ENCODE data around the gene SIGLEC8. TPM values are rescaled to one million over a fixed set of nuclear protein-coding genes. Genes with fewer than 3 reads are reported as not detected.
A peak's percentile ranks its signal among the peaks of the same experiment; 100 is the strongest.
"Not testable (repeated sequence)": the region's sequence is repeated elsewhere in the genome, so short reads cannot be mapped to it uniquely, and the experiment has no call there.

Gene SIGLEC8
- total RNA-seq, 1 donor from 2014 or later: 0.52 TPM

- Histone ChIP-seq H3K27ac (ENCODE audit: low read depth, low read length) (no peak overlapping the region), H3K27me3 (ENCODE audit: control insufficient read depth in 3 of 3, insufficient read depth in 3 of 3, low read length in 3 of 3) (no peaks in the 10 kb centered on the region), H3K36me3 (ENCODE audit: control insufficient read depth in 3 of 3, insufficient read depth in 3 of 3, low read length in 3 of 3) (no peaks in the 10 kb centered on the region), H3K9me3 (ENCODE audit: control insufficient read depth in 3 of 3, low read length in 3 of 3) (peaks cover 0 to 2% (median 0%) of the 10 kb centered on the region in 3 donors), H3K4me3 (ENCODE audit: low read length in 3 of 3) (no peak overlapping the region), H3K9ac (ENCODE audit: low read depth in 1 of 3, low read length in 3 of 3) (no peak overlapping the region), H3K4me1 (ENCODE audit: control insufficient read depth in 3 of 3, insufficient read depth in 3 of 3, low read length in 3 of 3) (no peaks in the 10 kb centered on the region)
These were observed 9.7 kb downstream of the SIGLEC8 start for GRCh38 chr19:51448411-51449016.

GRCh38 chr19:51448011-51448410 lies 10.2 kb downstream of the SIGLEC8 start:
- no peak overlapping the region for H3K27ac ChIP-seq (ENCODE audit: low read depth, low read length)
- H3K9me3 ChIP-seq (ENCODE audit: control insufficient read depth in 3 of 3, low read length in 3 of 3): peaks cover 0 to 2% (median 0%) of the 10 kb centered on the region in 3 donors
- H3K4me1 ChIP-seq (ENCODE audit: control insufficient read depth in 3 of 3, insufficient read depth in 3 of 3, low read length in 3 of 3): no peaks in the 10 kb centered on the region
- H3K27me3 ChIP-seq (ENCODE audit: control insufficient read depth in 3 of 3, insufficient read depth in 3 of 3, low read length in 3 of 3): no peaks in the 10 kb centered on the region
- no peak overlapping the region for H3K4me3 ChIP-seq (ENCODE audit: low read length in 3 of 3)
- no peak overlapping the region for H3K9ac ChIP-seq (ENCODE audit: low read depth in 1 of 3, low read length in 3 of 3)
- no peaks in the 10 kb centered on the region for H3K36me3 ChIP-seq (ENCODE audit: control insufficient read depth in 3 of 3, insufficient read depth in 3 of 3, low read length in 3 of 3)

DNA sequence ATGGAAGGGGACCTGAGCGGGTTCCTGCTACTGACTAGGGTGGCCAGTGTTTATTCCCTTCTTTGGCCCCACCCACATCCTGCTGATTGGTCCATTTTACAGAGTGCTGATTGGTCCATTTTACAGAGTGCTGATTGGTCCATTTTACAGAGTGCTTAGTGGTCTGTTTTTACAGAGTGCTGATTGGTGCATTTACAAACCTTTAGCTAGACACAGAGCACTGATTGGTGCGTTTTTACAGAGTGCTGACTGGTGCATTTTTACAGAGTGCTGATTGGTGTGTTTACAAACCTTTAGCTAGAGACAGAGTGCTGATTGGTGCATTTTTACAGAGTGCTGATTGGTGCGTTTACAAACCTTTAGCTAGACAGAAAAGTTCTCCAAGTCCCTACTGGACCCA lies 10.7 kb downstream of the SIGLEC8 start:
- not testable (repeated sequence) for H3K4me1 ChIP-seq (ENCODE audit: control insufficient read depth in 3 of 3, insufficient read depth in 3 of 3, low read length in 3 of 3); H3K36me3 ChIP-seq (ENCODE audit: control insufficient read depth in 3 of 3, insufficient read depth in 3 of 3, low read length in 3 of 3); H3K9me3 ChIP-seq (ENCODE audit: control insufficient read depth in 3 of 3, low read length in 3 of 3); H3K27me3 ChIP-seq (ENCODE audit: control insufficient read depth in 3 of 3, insufficient read depth in 3 of 3, low read length in 3 of 3); H3K27ac ChIP-seq (ENCODE audit: low read depth, low read length); H3K4me3 ChIP-seq (ENCODE audit: low read length in 3 of 3); H3K9ac ChIP-seq (ENCODE audit: low read depth in 1 of 3, low read length in 3 of 3)

DNA sequence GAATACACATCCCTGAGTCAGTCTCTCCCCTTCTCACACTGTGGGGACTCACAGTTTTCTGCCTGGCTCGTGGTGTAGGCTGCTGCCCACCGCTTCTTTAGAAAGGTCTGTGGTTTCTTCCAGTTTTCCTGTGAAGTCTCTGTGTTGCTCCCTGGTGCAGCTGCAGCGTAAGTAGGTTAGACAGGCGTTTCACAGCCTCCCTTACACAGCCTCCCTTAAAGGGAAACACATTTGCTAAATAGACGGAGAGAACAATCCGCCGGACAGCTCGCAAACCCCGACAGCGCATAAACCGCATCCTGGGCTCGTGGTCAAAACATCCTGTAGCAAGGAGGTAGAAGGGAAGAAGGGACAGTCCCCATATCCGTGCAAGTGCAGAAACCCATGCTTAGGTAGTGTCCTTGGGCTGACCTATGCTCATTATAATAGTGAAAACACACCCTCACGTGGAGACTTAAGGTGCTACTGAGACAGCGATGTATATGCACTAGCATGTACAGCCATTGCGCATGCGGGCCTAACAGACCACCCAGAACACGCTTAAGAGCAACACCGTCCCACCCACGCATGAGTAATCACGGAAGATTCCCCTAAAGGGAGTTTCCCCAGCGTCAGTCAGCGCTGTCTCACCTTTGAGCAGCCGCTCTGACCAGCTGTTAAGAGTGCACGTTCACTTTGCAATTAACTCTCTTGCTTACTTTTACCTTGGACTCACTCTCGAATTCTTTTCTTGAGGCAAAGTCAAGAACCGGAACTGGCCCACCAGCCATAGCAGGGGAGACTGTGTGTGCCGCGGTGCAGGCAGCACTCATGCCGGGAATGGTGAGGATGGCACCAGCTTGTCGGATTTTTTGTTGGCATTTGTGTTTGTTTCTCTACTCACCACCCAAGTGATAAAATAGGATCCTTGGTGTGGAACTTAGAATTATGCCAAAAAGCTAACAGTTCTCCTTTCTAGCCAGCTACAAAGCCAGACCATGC lies 16.6 kb downstream of the SIGLEC8 start:
- H3K36me3 ChIP-seq (ENCODE audit: control insufficient read depth in 3 of 3, insufficient read depth in 3 of 3, low read length in 3 of 3): no peaks in the 10 kb centered on the region
- H3K9me3 ChIP-seq (ENCODE audit: control insufficient read depth in 3 of 3, low read length in 3 of 3): no peaks in the 10 kb centered on the region
- H3K9ac ChIP-seq (ENCODE audit: low read depth in 1 of 3, low read length in 3 of 3): no peak overlapping the region
- H3K4me1 ChIP-seq (ENCODE audit: control insufficient read depth in 3 of 3, insufficient read depth in 3 of 3, low read length in 3 of 3): no peaks in the 10 kb centered on the region
- H3K4me3 ChIP-seq (ENCODE audit: low read length in 3 of 3): no peak overlapping the region
- no peak overlapping the region for H3K27ac ChIP-seq (ENCODE audit: low read depth, low read length)
- peaks cover 0 to 23% (median 3%) of the 10 kb centered on the region in 3 donors for H3K27me3 ChIP-seq (ENCODE audit: control insufficient read depth in 3 of 3, insufficient read depth in 3 of 3, low read length in 3 of 3)

GRCh38 chr19:51440846-51441409 lies 17.3 kb downstream of the SIGLEC8 start:
- peak overlapping the region in 1 of 3 donors; percentile 7 for H3K4me3 ChIP-seq (ENCODE audit: low read length in 3 of 3)
- no peak overlapping the region for H3K9ac ChIP-seq (ENCODE audit: low read depth in 1 of 3, low read length in 3 of 3)
- H3K27me3 ChIP-seq (ENCODE audit: control insufficient read depth in 3 of 3, insufficient read depth in 3 of 3, low read length in 3 of 3): peaks cover 0 to 23% (median 3%) of the 10 kb centered on the region in 3 donors
- no peak overlapping the region for H3K27ac ChIP-seq (ENCODE audit: low read depth, low read length)
- H3K36me3 ChIP-seq (ENCODE audit: control insufficient read depth in 3 of 3, insufficient read depth in 3 of 3, low read length in 3 of 3): no peaks in the 10 kb centered on the region
- no peaks in the 10 kb centered on the region for H3K4me1 ChIP-seq (ENCODE audit: control insufficient read depth in 3 of 3, insufficient read depth in 3 of 3, low read length in 3 of 3)
- H3K9me3 ChIP-seq (ENCODE audit: control insufficient read depth in 3 of 3, low read length in 3 of 3): no peaks in the 10 kb centered on the region

GRCh38 chr19:51440052-51440451 lies 18.2 kb downstream of the SIGLEC8 start:
- no peak overlapping the region for H3K27ac ChIP-seq (ENCODE audit: low read depth, low read length)
- no peaks in the 10 kb centered on the region for H3K4me1 ChIP-seq (ENCODE audit: control insufficient read depth in 3 of 3, insufficient read depth in 3 of 3, low read length in 3 of 3)
- H3K36me3 ChIP-seq (ENCODE audit: control insufficient read depth in 3 of 3, insufficient read depth in 3 of 3, low read length in 3 of 3): no peaks in the 10 kb centered on the region
- H3K4me3 ChIP-seq (ENCODE audit: low read length in 3 of 3): no peak overlapping the region
- no peaks in the 10 kb centered on the region for H3K9me3 ChIP-seq (ENCODE audit: control insufficient read depth in 3 of 3, low read length in 3 of 3)
- H3K9ac ChIP-seq (ENCODE audit: low read depth in 1 of 3, low read length in 3 of 3): no peak overlapping the region
- H3K27me3 ChIP-seq (ENCODE audit: control insufficient read depth in 3 of 3, insufficient read depth in 3 of 3, low read length in 3 of 3): peaks cover 0 to 23% (median 3%) of the 10 kb centered on the region in 3 donors

GRCh38 chr19:51439021-51439465 lies 19.2 kb downstream of the SIGLEC8 start:
- Histone ChIP-seq H3K36me3 (ENCODE audit: control insufficient read depth in 3 of 3, insufficient read depth in 3 of 3, low read length in 3 of 3) (no peaks in the 10 kb centered on the region), H3K27ac (ENCODE audit: low read depth, low read length) (no peak overlapping the region), H3K9me3 (ENCODE audit: control insufficient read depth in 3 of 3, low read length in 3 of 3) (no peaks in the 10 kb centered on the region), H3K27me3 (ENCODE audit: control insufficient read depth in 3 of 3, insufficient read depth in 3 of 3, low read length in 3 of 3) (peaks cover 0 to 23% (median 3%) of the 10 kb centered on the region in 3 donors), H3K9ac (ENCODE audit: low read depth in 1 of 3, low read length in 3 of 3) (no peak overlapping the region), H3K4me3 (ENCODE audit: low read length in 3 of 3) (no peak overlapping the region), H3K4me1 (ENCODE audit: control insufficient read depth in 3 of 3, insufficient read depth in 3 of 3, low read length in 3 of 3) (no peaks in the 10 kb centered on the region)

DNA sequence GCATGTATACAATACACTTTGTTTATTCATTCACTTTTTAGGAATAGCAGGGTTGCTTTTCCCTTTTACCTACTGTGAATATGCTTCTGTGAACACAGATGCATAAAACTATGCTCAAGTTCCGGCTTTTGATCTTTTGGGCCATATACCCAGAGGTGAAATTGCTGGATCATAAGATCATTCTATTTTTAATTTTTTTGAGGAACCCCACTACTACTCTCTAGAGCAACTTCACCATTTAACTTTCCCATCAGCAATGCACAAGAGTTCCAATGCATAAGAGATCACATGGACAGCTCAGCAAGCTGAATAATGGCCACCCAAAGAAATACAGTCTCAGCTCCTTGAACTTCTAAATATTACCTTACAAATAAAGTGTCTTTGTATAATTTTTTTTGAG lies 23.8 kb downstream of the SIGLEC8 start:
- H3K4me3 ChIP-seq (ENCODE audit: low read length in 3 of 3): no peak overlapping the region
- no peaks in the 10 kb centered on the region for H3K4me1 ChIP-seq (ENCODE audit: control insufficient read depth in 3 of 3, insufficient read depth in 3 of 3, low read length in 3 of 3)
- no peak overlapping the region for H3K27ac ChIP-seq (ENCODE audit: low read depth, low read length)
- H3K27me3 ChIP-seq (ENCODE audit: control insufficient read depth in 3 of 3, insufficient read depth in 3 of 3, low read length in 3 of 3): peaks cover 0 to 8% (median 0%) of the 10 kb centered on the region in 3 donors
- H3K36me3 ChIP-seq (ENCODE audit: control insufficient read depth in 3 of 3, insufficient read depth in 3 of 3, low read length in 3 of 3): no peaks in the 10 kb centered on the region
- no peaks in the 10 kb centered on the region for H3K9me3 ChIP-seq (ENCODE audit: control insufficient read depth in 3 of 3, low read length in 3 of 3)
- no peak overlapping the region for H3K9ac ChIP-seq (ENCODE audit: low read depth in 1 of 3, low read length in 3 of 3)

DNA sequence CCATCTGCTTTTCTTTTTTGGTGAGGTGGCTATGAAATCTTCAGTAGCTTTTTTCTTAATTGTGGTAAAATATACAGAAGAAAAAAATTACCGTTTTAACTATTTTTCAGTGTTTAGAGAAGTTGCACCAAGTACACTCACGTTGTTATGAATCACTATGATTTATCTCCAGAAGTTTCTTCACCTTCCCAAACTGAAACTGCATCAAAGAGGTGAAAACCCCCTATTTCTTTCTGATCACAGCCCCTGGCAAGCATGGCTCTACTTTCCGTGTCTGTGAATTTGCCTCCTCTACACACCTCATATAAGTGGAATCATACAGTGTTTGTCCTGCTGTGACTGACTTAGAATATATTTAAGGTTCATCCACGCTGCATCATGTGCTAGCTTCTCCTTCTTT lies 25.2 kb downstream of the SIGLEC8 start:
- H3K36me3 ChIP-seq (ENCODE audit: control insufficient read depth in 3 of 3, insufficient read depth in 3 of 3, low read length in 3 of 3): no peaks in the 10 kb centered on the region
- no peak overlapping the region for H3K9ac ChIP-seq (ENCODE audit: low read depth in 1 of 3, low read length in 3 of 3)
- H3K4me1 ChIP-seq (ENCODE audit: control insufficient read depth in 3 of 3, insufficient read depth in 3 of 3, low read length in 3 of 3): no peaks in the 10 kb centered on the region
- peaks cover 0 to under 1% (median 0%) of the 10 kb centered on the region in 3 donors for H3K27me3 ChIP-seq (ENCODE audit: control insufficient read depth in 3 of 3, insufficient read depth in 3 of 3, low read length in 3 of 3)
- H3K4me3 ChIP-seq (ENCODE audit: low read length in 3 of 3): no peak overlapping the region
- H3K9me3 ChIP-seq (ENCODE audit: control insufficient read depth in 3 of 3, low read length in 3 of 3): no peaks in the 10 kb centered on the region
- H3K27ac ChIP-seq (ENCODE audit: low read depth, low read length): no peak overlapping the region

DNA sequence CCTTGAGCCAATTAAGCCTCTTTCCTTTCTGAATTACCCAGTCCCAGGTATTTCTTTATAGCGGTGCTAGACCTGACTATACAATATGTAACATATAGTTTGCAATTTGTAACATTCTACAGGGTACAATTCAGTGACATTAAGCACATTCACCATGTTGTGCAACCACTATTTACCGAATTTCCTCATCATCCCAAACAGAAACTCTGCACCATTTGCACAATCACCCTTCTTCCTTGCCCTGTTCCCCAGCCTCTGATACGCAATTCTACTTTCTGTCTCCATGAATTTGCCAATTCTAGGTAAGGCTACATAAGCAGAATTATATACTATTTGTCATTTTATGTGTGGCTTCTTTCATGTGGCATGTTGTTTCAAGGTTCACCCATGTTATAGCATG lies 27.1 kb downstream of the SIGLEC8 start:
- no peaks in the 10 kb centered on the region for H3K9me3 ChIP-seq (ENCODE audit: control insufficient read depth in 3 of 3, low read length in 3 of 3)
- H3K27ac ChIP-seq (ENCODE audit: low read depth, low read length): no peak overlapping the region
- H3K9ac ChIP-seq (ENCODE audit: low read depth in 1 of 3, low read length in 3 of 3): no peak overlapping the region
- H3K27me3 ChIP-seq (ENCODE audit: control insufficient read depth in 3 of 3, insufficient read depth in 3 of 3, low read length in 3 of 3): no peaks in the 10 kb centered on the region
- no peak overlapping the region for H3K4me3 ChIP-seq (ENCODE audit: low read length in 3 of 3)
- no peaks in the 10 kb centered on the region for H3K4me1 ChIP-seq (ENCODE audit: control insufficient read depth in 3 of 3, insufficient read depth in 3 of 3, low read length in 3 of 3)
- no peaks in the 10 kb centered on the region for H3K36me3 ChIP-seq (ENCODE audit: control insufficient read depth in 3 of 3, insufficient read depth in 3 of 3, low read length in 3 of 3)
